HG03457 (cell line): ENCODE measurements around the gene CYTH2.

Source experiments
- ATAC-seq: cut with Tn5 transposase; IDR thresholded peaks from one replicate; pipeline ENCODE4 v1.9.1; 2021; ENCODE audit warnings: moderate number of reproducible peaks; ENCODE audit not compliant: unreplicated experiment

The CYTH2 gene

DNA sequence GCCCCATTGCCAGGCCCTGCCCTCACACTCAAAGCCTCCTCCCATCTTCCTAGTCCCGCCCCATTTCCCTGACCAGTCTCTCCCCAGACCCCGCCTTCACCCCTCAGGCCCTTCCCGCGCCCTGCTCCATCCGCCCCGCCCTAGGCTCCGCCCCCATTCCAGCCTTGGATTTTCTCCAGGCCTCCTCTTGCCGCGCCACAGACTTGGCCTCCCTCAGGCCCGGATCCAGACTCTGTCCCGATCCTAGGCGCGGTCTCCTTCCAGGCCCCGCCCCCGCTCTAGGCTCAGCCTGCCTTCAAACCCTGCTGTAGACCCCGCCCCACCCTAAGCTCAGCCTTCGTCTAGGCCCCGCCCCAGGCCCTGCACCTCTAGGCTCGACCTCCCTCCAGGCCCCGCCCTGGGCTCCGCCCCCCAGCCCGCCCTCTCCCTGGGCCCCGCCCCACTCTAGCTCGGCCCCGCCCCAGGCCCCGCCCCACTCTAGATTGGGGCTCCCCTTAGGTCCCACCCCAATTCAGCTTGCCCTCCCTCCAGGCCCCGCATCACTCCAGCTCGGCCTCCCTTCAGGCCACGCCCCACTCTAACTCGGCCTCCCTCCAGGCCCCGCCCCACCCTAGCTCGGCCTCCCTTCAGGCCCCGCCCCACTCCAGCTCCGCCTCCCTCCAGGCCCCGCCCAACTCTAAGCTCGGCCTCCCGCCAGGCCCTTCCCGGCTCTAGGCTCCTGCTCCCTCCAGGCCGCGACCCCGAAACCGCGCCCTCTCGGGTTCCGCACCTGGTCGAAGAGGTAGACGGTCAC is 24.0 kb downstream of the CYTH2 start:
- no peak for ATAC-seq

DNA sequence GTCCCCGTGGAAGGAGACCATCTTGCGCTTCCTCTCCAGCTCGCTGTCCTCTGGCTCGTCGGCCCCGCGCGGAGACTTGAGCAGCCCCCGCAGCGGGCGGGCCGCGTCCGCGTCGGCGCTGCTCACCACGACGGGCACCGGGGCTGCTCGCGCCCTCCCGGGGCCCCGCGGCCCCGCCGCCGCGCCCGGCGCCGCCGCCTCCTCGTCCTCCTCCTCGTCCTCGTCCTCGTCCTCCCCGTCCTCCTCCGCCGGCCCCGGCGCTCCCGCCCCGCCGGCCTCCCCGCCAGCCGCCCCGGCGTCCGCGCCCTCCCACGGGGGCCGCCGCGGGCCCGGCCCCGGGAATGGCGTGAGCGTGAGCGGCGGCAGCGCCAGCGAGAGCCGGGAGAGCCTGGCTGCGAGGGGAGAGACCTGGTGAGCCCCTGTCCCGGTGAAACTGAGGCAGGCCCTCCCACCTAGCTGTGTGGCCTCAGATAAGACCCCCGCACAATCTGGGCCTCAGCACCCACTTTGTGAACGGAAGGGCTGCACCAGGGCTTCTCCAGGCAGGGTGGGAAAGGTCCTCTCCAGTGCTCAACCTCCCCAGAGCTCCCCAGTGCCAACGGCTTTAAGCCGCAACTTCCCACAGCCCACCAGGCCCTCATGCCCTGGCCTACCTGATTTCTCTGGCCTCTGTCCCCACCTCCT is 24.7 kb downstream of the CYTH2 start:
- no peak for ATAC-seq

DNA sequence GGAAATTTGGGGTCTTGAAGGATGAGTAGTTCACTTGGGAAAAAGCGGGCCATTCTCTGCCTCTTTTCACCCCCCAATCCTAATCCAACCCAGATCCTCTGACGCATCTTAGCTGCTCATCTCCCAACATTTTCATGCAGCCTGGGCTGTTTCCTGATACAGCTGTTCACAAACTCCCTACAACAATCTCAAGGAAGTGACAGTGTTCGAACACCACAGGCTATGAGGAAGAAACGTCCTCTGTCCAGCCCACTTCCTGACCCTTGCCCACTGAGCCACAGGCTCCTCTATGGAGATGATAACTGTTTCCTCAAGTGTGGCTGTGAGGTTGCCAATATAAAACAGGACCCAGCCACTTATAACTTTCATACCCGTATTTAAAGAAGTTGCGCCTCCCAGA is 26.2 kb downstream of the CYTH2 start:
- ATAC-seq = no peak

DNA sequence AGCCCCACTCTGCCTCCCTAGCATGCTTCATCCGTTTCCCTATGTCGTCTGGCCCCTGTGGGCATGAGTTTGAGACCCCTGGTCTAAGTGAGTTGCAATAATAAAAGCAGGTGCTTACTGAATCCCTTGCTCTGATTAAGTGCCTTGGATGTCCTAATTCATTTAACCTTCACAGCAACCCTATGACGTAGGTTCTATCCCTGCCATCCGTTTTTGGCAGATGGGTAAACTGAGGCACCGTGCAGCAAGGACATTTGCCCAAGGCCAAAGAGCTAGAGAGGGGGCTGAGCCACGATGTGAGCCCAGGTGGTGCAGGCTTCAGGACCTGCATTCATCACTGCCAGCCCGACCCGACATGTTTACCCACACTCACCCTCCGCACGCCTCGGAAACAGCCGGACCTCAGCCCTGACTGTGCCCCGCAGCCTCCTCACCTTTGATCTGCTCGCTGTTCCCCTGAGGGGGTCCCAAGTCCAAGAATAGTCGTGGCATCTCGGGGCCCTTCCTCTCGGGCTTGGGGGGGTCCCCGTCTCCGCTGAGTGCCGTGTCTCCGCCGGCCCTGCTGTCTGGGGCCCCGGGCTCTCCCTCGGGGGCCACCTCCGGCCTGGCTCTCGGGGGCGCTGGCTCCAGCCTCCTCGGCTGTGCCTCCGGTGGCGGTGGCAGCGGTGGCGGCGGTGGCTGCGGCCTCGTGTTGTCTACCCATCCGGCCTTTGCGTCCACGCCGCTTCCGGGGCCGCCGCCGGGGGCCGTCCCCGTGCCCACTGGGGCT is 28.0 kb downstream of the CYTH2 start:
- no peak for ATAC-seq

DNA sequence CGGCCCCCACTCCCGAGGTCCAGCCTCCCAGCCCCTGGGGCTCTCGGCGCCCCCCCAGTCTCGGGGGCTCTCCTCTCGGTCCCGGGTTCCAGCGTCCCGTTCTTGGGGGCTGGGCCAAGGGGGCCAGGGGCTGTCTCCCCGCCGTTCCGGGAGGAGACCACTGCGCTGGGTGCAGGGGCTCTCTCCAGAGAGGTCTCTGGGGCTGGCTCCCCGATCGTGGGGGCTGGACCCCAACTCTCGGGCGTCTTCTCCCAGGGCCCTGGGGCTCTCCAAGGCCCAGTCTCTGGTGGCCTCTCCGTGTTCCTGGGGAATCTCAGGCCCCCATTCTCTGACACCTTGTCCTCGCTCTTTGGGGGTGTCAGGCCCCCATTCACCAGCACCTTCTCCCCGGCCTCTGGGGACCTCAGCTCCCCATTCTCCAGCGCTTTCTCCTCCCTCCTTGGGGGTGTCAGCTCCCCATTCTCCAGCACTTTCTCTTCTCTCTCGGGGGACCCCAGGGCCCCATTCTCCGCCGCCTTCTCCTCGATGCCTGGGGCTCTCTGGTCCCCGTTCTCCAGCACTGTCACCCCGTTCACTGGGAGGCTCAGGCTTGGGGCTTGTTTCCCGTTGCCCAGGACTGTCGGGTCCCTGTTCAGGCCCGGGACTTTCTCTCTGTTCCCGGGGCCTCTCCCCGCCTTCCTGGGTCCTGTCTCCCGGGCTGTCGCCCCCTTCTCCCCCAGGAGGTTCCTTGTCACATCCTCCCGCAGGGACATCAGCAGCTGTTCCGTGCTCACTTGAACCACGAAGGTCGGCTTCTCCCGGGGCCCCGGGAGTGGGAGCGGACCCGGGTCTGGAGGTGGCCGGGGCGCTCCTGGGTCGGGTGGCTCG is 28.8 kb downstream of the CYTH2 start:
- ATAC-seq = no peak

DNA sequence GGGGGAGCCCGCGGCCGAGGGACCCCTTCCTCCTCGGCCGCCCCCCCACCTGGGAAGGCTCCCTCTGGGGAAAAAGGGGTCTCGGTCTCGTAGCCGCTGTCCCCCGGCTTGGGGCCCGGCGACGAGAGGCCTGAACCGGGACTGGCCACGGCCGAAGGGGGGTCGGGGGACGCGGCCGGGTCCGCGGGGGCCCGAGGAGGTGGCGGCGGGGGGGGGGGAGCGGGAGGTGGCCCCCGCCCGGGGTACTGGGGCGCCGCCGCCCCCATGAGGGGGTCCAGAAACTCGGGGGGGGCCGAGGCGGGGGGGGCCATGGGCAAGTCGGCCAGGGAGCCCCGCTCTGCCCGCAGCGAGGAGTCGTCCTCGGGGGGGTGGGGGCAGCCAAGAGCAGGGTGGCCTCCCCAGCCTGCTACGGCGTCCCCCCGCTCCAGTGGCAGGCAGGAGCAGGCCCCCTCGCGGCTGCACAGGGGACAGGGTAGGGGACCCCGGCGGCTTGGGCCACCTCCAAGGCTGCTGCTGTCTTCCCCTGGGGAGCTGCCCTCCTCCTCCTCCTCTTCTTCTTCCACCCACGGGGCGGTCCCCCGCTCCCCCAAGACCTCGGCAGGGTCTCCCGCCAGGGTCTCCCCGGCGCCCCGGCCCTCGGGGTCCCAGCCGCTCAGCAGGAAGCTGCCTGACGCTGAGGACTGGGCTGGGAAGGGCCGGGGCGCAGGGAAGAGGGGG is 29.6 kb downstream of the CYTH2 start:
- no peak for ATAC-seq

DNA sequence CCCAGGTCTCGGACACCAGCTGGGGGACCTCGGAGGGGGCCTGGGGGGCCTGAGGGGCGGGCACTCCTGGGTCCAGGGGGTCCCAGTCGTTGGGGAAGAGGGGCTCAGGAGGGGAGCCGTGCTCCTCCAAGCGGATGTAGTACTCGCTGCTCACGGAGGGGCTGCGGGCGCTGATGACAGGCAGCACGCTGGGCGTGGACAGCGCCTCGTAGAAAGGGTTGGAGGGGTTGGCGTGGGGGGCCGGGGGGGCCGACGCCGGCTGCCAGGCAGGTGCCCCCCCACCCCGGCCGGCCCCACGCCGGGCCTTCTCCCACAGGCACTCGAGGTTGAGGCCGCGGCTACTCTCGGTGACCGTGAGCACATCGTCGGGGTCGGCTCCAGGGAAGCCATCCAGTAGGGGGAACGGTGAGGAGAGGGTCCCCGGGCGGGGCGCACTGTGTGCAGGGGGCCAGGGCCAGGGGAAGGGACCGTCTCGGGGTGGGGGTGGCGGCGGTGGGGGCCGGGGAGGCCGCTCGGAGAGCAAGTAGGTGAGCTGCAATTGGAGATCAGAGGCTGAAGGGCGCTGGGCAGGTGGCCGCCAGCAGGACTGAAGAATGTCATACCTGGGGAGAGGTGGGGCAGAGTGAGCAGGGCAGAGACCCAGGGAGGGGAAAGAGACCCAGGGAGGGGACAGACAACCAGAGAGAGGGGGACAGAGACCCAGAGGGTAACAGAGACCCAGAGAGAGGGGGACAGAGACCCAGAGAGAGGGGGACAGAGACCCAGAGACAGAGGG is 30.3 kb downstream of the CYTH2 start:
- no peak for ATAC-seq

DNA sequence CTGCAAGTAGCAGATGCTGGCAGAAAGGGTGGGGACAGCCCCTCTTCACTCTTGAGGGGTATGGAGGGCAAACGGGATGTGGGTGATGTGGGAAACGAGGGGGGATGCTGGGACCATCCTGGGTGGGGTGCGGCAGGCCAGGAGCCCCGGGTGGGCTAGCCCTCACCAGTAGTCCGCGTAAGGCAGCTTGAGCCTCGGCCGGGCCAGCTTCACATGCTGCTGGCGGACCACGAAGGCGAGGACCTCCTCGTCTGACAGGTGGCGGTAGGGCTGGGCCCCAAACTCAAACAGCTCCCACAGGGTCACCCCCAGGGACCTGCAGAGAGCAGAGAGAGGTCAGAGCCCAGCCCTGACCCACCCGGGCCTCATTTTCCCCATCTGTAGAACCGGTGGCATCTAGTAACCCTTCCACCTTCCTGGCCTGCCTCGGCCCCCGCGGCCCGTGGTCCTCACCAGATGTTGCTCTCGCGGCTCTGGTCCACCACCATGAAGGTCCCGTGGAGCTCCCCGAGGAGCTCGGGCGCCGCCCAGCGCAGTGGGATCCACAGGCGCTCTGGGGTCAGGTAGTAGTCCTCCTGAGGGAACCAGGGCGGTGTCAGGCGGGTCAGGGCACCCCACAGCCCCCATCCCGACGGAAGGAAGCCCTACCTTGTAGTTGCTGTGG is 31.8 kb downstream of the CYTH2 start:
- no peak for ATAC-seq

DNA sequence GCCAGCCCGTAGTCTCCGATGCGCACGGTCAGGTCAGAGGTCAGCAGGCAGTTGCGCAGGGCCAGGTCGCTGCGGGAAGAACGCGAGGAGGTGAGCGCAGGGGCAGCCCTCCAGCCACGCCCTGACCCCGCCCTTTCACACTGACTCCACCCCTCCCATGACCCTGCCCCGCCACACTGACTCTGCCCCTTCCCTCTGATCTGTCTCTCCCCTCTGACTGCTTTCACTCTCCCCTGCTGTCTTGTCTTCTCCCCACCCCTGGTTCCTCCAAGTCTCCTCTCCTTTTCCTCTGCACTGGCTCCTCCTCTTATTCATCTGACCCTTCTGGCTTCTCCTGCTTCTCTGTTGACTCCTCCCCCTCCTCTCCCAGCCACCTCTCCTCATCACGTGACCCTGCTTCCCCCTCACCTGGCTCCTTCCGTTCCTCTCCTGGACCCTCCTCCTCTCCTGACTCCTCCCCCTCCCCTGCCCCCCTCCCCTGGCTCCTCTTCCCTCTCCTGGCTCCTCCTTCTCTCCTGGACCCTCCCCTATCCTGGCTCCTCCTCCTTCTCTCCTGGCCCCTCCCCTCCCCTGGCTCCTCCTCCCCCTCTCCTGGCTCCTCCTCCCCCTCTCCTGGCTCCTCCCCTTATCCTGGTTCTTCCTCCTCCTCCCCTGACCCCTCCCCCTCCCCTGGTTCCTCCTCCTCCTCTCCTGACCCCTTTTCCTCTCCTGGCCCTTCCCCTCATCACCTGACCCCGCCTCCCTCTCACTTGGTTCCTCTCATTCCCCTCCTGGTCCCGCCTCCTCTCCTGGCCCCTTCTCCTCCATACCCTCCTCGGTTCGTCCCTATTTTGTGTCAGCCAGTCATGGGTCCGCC is 32.6 kb downstream of the CYTH2 start:
- no peak for ATAC-seq

DNA sequence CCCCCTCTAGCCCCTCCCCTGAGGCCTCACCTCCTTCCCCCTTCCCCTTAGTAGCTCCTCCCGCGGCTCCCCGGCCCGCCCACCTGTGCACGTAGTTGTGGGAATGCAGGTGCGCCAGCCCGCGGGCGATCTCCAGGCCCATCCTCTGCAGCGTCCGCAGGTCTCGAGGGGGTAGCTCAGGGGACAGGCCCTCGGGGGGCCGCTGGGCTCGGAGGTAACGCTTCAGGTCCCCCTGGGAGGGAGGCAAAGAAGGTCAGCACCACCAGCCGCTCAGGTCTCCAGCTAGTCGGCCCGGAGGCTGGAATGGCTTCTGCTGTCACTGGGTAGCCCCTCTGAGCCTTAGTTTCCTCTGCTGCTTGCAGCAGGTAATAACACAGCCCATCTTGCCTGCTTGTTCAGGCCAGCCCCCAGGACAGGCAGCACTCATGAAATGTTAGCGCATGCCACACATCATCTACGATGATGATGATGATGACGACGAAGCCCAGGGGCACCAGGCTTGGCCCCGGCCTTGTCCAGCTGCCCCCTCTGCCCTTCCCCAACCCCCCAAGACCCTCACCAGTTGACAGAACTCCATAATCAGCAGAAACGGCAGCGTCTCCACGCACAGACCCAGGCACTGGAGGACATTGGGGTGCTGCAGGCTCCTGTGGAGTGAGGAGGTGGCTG is 33.3 kb downstream of the CYTH2 start:
- ATAC-seq = no peak

DNA sequence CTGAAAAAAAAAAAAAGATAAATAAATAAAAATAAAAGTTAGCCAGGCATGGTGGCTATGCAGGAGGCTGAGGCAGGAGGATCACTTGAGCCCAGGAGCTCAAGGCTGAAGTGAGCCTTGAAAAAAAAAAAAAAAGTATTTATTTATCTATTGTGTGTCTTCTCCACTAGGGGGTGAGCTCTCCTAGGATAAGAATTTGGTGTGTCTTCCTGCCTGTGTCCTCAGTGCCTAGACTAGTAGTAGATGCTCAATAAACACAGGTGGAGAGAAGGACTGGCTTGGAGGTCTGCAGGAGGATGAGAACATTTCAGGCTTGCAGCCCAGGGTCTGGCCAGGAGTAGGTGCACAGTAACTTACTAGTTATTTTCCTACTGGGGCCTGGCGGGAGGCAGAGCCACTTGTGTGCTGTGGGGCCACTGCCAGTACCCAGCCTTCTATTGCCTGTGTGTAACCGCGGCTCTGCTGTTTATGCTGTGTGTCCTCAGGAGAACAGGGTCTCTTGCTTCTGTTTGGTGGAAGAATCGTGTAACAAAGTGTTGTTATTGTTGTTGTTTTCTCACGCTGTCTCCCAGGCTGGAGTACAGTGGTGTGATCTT is 37.1 kb downstream of the CYTH2 start:
- no peak for ATAC-seq

DNA sequence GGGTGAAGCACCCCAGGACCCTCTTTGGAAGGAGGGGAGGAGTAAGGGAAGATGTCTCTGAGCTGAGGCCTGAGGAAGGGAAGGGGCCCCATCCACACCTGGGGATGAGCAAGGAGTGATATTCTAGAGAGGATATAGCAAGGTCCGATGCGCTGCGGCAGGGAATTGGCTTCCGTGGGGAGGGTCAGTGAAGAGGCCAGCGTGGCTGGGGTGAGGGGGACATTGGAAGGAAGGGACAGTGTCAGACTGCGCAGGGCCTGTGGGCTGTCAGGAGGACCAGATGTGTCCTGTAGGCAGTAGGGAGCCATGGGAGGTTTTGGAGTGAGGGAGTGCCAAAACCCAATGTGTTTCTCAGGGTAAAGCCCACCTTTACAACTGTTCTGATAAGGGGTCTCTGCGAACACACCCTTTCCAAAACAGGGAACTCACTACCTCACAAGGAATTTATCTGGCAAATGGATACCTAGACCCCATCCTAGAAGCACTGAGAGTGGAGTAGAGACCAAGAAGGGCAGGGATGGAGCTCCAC is 38.8 kb downstream of the CYTH2 start:
- no peak for ATAC-seq

DNA sequence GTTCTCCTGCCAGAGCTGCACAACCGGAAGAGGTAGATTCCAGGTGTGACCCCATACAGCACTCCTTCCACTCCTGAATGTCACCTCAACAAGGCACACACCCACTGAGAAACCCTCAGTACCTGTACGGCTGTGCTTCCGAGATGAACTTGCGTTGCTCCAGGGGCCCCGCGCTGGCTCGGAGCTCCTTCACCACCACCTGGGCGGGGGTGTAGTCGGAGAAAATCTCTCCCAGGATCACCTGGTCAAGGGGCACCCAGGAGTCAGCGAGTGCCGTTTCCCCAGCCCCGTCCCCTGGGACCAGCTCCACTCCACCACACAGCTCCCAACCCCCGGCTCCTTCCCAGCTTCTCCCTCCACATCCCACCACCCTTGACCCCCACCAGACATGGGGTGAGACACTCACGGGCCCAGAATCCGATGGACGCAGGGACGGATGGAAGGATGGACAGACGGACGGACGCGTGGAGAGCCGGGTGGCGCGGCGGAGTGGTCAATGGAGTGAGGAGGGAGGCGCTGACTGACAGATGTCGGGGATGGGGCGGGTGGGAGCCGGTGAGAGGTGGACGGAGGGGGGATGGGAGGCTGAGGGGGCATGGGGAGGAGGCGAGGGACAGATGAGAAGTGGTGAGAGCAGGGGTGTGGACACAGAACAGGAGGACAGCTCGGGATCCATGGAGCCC is 39.7 kb downstream of the CYTH2 start:
- ATAC-seq = no peak

DNA sequence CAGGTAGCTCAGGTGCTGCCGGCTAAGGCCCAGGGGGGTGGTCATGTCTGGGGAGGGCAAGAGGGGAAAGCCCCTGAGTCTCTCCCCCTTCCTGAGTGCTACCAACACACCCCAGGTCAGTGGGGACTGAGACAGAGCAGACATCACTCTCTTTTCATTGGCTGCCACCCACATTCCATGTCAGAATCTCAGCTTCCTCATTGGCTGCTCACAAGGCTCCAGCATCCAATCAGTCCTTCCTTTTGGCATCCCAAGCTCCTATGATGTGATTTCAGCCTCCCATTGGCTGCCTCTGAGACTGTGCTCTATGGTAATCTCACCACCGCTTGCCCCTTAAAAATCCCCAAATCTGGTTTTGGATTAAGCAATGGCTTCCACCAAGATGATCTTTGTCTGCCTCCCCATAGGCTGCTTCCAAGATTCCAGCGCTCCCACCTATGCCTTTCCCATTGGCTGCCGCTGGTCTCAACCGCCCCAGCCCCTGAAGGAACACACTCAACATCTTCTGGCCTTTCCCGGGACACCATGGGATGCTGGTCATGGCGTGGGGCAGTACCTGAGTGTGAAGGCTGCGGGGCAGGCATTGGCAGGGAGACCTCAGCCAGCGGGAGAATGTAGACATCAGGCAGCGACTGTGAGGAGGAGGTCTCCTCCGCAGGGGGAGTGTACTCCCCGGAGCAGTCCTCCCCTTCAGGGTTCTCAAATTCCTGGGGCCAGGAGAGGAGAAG is 40.5 kb downstream of the CYTH2 start:
- ATAC-seq = no peak

DNA sequence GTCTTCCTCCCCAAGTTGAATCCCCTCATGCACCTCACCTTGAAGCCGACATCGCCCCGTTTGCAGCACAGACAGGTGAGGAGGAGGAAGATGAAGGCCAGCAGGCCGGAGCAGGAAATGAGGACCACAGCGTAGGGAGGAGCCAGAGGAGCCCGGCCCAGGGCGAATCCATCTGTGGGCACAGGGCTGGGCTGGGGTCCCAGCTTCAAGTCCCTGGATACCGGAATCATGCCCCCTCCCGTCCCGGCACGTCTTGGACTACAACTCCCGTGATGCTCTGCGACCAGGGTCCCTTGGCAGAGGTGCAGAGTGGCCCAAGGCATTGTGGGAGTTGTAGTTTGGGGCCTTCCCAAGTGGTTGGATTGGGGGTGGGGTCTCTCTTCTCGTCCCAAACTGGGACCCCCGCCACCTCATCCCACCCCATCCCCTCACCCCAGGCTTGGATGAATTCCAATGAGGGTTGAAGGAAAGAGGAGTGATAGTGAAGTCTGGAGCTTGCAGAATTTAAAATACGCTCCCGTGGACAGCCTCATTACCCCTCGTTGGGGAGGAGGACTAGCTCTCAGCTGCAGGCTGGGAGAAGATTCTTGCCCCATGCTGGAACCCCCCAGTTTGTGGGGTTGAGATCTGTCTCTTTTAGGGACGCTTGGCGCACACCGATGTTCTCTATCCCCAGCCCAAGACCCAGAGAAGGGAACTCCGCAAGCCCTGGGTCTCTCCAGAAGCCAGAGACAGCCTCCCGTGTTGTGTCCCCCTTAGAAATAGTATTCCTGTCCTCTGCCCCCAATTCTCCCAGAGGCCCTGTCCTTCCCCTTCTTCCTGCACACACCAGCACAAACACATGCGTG is 41.5 kb downstream of the CYTH2 start:
- no peak for ATAC-seq
